HG03108 (cell line): ENCODE results near the gene KCNJ18.
"Not testable (repeated sequence)": the region's sequence is repeated elsewhere in the genome, so short reads cannot be mapped to it uniquely, and the experiment has no call there.

Experiments
- ATAC-seq: cut with Tn5 transposase; IDR thresholded peaks from one replicate; pipeline ENCODE4 v1.9.1; 2021; ENCODE audit warnings: moderate library complexity; ENCODE audit not compliant: unreplicated experiment

KCNJ18 gene

GRCh38 chr17:21702029-21702428 is 9.7 kb downstream of the KCNJ18 start:
- ATAC-seq = not testable (repeated sequence)

GRCh38 chr17:21702521-21702920 is 10.2 kb downstream of the KCNJ18 start:
- ATAC-seq = not testable (repeated sequence)

- ATAC-seq = not testable (repeated sequence)
These were observed 10.8 kb downstream of the KCNJ18 start for GRCh38 chr17:21702940-21703640.

GRCh38 chr17:21703891-21704872 is 11.9 kb downstream of the KCNJ18 start:
- not testable (repeated sequence) for ATAC-seq

- no peak for ATAC-seq
These were observed 12.8 kb downstream of the KCNJ18 start for GRCh38 chr17:21705021-21705601.

- not testable (repeated sequence) for ATAC-seq
These were observed 13.4 kb downstream of the KCNJ18 start for GRCh38 chr17:21705746-21706145.

GRCh38 chr17:21706546-21706945 is 14.2 kb downstream of the KCNJ18 start:
- not testable (repeated sequence) for ATAC-seq

GRCh38 chr17:21707131-21707530 is 14.8 kb downstream of the KCNJ18 start:
- ATAC-seq = not testable (repeated sequence)

GRCh38 chr17:21707711-21708611 is 15.6 kb downstream of the KCNJ18 start:
- not testable (repeated sequence) for ATAC-seq

- not testable (repeated sequence) for ATAC-seq
These were observed 16.6 kb downstream of the KCNJ18 start for GRCh38 chr17:21708612-21709535.

- ATAC-seq = not testable (repeated sequence)
These were observed 17.7 kb downstream of the KCNJ18 start for GRCh38 chr17:21709994-21710393.

GRCh38 chr17:21710486-21710885 is 18.2 kb downstream of the KCNJ18 start:
- ATAC-seq = not testable (repeated sequence)

GRCh38 chr17:21711182-21711581 is 18.9 kb downstream of the KCNJ18 start:
- ATAC-seq = no peak

- not testable (repeated sequence) for ATAC-seq
These were observed 20.7 kb downstream of the KCNJ18 start for GRCh38 chr17:21713020-21713419.

- ATAC-seq = not testable (repeated sequence)
These were observed 21.3 kb downstream of the KCNJ18 start for GRCh38 chr17:21713631-21714030.

- ATAC-seq = not testable (repeated sequence)
These were observed 22.4 kb downstream of the KCNJ18 start for GRCh38 chr17:21714676-21715075.

- ATAC-seq = not testable (repeated sequence)
These were observed 23.6 kb downstream of the KCNJ18 start for GRCh38 chr17:21715877-21716276.

GRCh38 chr17:21718971-21719370 is 26.6 kb downstream of the KCNJ18 start:
- ATAC-seq = not testable (repeated sequence)
